Inflammatory macrophage (primary cell): ENCODE results near the gene LOXL3.

Experiments
- DNase-seq, 2 donors: peaks; one replicate each; pipeline ENCODE4 v3.0.0-alpha.2; 2020 to 2022

LOXL3 gene

GRCh38 chr2:74504591-74504990 is 49.2 kb downstream of the LOXL3 start:
- DNase-seq: no peak

- no peak for DNase-seq
Measured at GRCh38 chr2:74503506-74504475, 50.0 kb downstream of the LOXL3 start.

DNA sequence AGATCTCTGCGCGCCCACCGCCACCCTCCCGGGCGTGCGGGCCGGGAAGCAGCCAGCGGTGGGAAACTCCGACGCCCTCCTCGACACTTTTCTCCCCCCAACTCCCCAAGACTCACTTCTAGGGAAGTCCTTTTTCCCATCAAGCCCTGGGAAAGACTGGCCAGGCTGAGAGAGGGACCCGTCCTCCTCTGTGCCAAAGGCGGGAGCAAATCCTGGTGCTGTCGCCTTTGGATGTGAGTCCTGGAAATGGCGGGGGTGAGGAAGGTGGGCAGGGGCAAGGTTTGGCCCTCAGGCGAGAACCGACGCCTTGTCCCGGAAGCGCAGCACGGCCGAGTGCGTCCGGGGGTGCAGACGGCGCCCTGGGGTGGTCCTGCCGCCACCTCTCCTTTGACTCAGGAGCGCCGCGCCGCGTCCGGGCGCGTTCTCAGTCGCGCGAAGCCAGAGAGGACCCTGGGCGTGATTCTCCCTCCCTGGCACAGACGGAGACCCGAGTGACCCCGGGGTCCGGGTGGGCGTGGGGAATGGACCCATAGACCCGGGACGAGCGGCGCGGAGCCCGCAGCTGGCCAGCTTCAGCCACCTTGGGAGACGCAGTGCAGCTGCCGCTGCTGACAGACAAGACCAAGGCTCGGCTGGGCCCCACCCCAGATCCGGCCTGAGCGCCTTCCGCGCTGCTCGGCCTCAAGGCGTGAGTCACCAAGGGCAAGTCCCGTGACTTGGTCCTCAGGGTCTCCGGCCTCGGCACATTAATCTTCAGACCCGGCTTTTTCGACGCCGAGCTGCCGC is 50.8 kb downstream of the LOXL3 start:
- DNase-seq: peak; percentile 70 to 82

GRCh38 chr2:74502147-74502719 is 51.5 kb downstream of the LOXL3 start:
- peak in 1 of 2 donors; percentile 35 for DNase-seq

DNA sequence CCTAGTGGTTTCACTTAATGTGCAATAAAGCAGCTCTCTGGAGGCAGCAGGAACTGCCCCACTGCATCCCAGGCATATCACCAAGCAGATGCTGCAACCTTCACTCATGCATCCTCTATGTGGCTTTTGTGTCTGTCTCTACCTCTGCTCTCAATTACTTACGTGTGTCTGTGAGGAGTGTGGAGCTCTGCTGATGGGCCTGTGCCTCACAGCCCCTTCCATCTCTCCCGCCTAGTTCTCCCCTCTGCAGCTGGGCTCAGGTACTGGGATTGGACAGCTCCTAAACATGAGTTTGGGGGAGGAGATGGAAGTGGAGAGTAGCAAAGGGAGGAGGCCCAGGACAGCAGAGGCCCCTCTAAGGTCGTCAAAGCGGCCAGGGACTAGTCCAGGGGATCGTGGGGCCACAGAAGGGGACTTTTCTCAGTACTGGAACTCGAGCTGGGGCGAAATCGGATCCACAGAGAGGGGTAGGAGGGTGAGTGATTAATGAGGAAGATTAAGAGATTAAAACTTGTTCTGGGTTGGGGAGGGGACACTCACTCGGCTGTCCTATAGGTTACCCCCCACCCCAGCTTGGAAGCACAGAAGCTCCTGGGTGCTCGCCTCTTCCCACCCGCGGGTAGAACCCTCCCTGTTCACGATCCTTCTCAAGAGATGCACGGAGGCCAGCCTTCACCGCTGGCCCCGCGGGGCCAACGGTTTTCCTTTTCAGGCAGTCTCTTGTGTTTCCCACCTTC is 52.2 kb downstream of the LOXL3 start:
- DNase-seq: no peak

GRCh38 chr2:74500578-74500946 is 53.2 kb downstream of the LOXL3 start:
- DNase-seq: no peak

DNA sequence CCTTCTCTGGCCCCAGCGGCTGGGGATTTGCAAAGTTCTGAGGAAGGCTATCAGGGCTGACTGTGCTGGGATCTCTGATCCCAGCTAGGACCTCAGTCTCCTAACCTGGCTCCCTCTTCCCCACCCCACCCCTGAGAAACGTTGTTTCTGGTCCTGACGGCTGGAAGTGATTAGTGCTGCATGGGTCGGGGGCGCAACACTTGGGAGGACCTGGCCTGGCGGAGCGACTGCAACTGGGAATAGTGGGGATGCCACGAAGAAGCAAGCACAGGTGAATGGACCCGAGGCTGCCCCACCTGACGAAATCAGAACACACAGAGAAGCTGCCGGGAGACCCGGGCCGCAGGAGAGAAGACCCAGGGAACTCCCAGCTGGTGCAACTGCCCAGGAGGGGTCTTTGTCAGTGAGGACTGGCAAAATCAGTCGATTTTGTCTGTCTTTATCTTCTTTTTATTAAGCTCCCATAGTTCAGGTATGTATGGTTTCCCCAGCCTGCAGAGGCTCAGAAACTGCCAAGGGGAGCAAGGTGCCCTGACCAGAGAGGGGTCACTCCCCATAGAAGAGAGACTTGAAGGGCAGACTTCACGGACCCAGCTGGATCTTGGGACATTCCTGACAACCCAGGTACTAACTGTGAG is 53.7 kb downstream of the LOXL3 start:
- no peak for DNase-seq

- DNase-seq: no peak
Measured at GRCh38 chr2:74499267-74499939, 54.3 kb downstream of the LOXL3 start, which contains the start of gene LBX2. Gene LBX2, minus strand, starts transcription at chr2:74499603. Its CDS starts 66 bp downstream, at chr2:74499537.

DNA sequence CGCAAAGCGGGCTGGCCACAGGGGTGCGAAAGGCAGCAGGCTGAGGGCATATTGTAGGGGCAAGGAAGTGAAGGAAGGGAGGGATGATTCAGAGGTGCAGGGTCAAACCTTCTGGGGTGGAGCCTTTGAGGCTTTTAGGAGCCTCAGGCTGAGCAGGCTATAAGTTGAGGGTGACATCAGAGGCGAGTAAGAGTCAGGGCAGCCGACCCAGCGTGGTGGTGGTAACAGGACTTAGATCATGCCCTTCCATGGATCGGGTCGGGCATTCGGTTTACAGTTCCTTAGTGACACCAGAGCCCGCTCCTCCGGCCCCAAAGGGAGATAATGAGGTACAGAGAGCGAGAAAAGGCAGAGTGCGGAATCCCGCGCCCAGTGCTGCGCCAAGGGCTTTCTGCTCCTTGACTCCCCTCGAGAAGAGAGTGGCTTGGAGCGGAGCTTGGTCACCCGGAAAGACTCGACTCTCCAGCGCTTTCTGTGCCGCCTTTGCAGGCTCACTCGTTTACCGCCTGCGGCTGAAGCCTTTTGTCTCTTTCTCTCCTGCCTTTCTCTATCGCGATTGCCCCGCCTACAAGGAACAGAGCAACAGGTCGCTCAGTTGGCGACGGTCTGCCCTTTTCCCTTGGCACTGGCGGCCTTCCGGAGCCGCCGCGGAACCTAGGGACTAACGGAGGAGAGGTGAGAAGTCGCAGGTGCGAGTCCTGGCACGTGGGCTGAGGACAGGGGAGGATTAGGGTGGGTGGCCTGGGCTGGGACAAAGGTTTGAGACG is 55.1 kb downstream of the LOXL3 start:
- peak; percentile 15 to 57 for DNase-seq

DNA sequence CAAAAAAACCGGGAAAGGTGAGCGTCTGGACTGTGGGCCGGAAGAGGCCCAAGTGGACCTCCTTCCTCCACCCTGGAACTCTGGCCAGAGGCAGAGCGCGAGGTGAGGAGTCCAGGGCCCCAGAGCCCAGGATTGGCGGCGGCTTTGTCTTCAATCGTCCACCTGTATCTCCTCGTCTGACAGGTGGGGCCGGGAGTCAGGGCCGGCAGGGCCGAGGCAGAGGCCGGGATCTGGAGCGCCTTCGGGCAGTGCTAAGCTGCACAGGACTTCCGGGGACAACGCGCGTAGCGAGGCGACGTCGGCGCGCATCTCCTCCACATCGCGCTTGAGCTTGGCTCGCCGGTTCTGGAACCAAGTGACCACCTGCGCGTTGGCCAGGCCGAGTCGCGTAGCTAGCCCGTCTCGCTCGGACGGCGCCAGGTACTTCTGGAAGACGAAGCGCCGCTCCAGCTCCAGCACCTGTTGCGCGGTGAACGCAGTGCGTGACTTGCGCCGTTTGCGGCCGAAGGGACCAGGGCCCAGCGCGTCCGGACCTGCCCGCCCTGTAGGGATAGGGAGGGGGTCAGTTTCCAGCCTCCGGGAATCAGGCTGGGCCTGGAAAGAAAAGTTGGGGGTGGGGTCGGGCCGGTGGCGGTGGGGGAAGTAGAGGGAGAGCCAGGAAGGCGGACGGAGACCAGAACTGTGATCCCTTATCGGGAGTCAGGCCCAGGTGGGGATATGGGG is 55.8 kb downstream of the LOXL3 start:
- peak; percentile 15 to 31 for DNase-seq

GRCh38 chr2:74496997-74497776 is 56.6 kb downstream of the LOXL3 start:
- DNase-seq: no peak

DNA sequence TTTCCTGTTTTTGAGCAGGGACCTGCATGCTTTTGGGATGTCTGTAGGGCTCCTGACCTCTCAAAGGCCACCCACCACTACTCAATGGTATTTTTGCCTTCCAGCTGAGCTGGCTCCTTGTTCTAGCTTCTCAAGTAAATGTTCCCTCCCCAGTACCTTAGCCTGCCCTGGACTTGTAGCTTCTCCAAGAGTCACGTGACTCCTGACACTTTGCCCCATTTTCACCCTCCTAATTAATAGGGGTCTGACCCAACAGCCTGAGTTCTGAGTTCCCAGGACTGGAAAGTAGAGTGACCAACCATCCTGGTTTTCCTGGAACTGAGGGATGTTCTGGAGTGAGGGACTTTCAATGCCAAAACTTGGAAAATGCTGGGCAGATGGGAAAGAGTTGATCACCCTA is 58.3 kb downstream of the LOXL3 start:
- DNase-seq: no peak

- no peak for DNase-seq
Measured at GRCh38 chr2:74493546-74493945, 60.2 kb downstream of the LOXL3 start.

- DNase-seq: no peak
Measured at GRCh38 chr2:74491648-74492544, 61.8 kb downstream of the LOXL3 start.

DNA sequence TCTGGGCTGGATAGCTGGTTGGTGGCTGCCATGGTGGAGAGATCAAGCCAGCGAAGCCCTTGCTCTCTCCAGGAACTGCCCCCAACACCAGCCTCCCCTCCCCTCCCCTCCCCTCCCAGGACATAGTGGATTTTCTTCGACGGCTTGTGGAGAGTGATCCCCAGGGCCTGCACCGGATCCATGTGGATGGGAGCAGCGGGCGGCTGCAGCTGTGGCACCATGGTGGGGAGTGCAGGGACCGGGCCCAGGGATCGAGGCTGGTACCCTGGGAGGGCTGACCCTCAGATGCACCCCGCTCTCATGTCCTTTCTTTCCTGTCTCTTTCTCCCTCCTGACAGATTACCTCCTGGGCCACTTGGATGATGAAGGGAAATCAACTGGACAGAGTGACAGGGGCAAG is 63.8 kb downstream of the LOXL3 start:
- no peak for DNase-seq

DNA sequence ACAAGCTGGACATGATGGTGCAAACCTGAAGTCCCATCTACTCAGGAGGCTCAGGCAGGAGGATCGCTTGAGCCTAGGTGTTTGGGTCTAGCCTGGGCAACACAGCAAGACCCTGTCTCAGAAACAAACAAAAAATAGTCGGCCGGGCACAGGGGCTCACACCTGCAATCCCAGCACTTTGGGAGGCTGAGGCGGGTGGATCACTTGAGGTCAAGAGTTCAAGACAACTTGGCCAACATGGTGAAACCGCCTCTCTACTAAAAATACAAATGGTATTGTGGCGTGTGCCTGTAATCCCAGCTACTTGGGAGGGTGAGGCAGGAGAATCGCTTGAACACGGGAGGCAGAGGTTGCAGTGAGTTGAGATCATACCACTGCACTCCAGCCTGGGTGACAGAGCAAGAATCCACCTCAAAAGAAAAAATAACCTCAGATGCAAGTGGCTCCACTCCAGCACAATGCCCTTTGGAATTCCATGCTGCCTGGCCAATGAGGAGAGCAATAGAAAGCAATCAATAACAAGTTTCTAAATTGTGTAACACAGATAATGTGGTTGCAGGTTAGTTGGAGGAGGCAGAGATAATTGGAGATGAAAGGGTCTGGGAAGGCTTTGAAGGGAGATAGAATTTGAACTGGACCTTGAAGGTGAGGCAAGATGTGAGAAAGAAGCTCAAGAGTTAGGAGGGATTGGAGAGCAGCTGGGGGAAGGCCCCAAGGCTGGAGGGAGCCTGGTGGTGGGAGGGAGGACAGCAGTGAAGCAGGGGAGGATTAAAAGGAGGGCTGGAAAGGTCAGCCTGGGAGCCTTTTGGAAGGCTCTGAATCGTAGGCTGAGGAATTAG is 64.9 kb downstream of the LOXL3 start:
- no peak for DNase-seq

DNA sequence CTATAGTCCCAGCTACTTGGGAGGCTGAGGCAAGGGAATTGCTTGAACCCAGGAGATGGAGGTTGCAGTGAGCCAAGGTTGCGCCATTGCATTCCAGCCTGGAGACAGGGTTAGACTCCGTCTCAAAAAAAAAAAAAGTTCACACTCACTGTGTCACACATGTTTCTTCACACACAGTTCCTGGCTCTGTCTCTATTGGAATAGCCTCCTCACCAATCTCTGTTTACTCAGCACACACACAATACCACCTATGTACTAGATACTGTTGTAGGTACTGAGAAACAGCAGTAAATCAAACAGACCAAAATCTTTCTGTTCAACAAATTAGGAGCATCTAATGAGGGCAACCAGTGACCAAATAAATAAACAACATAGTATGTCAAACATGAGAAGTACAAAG is 67.6 kb downstream of the LOXL3 start:
- DNase-seq: no peak
